ENCODE measurements around the gene NID2.

Gene NID2

GRCh38 chr14:52068615-52069306, at the start of gene NID2:
Gene NID2 (minus strand): TSS chr14:52069059. CDS start chr14:52068994, 65 bp downstream.
- peak; percentile 54 for DNase-seq

GRCh38 chr14:52117111-52117832, 48.4 kb upstream of the NID2 start:
- DNase-seq, result no peak

- no peak for DNase-seq
Measured at GRCh38 chr14:52115286-52115685, 46.4 kb upstream of the NID2 start.

GRCh38 chr14:52112336-52113018, 43.6 kb upstream of the NID2 start:
- DNase-seq, result no peak

- DNase-seq, result no peak
Measured at GRCh38 chr14:52111583-52111982, 42.7 kb upstream of the NID2 start.

- no peak for DNase-seq
Measured at GRCh38 chr14:52110441-52111086, 41.7 kb upstream of the NID2 start.

GRCh38 chr14:52108823-52109222, 40.0 kb upstream of the NID2 start:
- DNase-seq, result no peak

GRCh38 chr14:52106840-52107239, 38.0 kb upstream of the NID2 start:
- DNase-seq, result no peak

GRCh38 chr14:52103416-52103815, 34.6 kb upstream of the NID2 start:
- DNase-seq, result no peak

- DNase-seq, result no peak
Measured at GRCh38 chr14:52095794-52096193, 26.9 kb upstream of the NID2 start.

- no peak for DNase-seq
Measured at GRCh38 chr14:52095336-52095735, 26.5 kb upstream of the NID2 start.

GRCh38 chr14:52094546-52095271, 25.9 kb upstream of the NID2 start:
- no peak for DNase-seq

GRCh38 chr14:52091928-52092327, 23.1 kb upstream of the NID2 start:
- no peak for DNase-seq

GRCh38 chr14:52090936-52091335, 22.1 kb upstream of the NID2 start:
- DNase-seq, result no peak

- DNase-seq, result no peak
Measured at GRCh38 chr14:52089218-52089617, 20.4 kb upstream of the NID2 start.

GRCh38 chr14:52086711-52087110, 17.9 kb upstream of the NID2 start:
- no peak for DNase-seq

- no peak for DNase-seq
Measured at GRCh38 chr14:52082903-52083302, 14.0 kb upstream of the NID2 start.

- DNase-seq, result no peak
Measured at GRCh38 chr14:52081964-52082363, 13.1 kb upstream of the NID2 start.

GRCh38 chr14:52080808-52081755, 12.2 kb upstream of the NID2 start:
- DNase-seq, result no peak

- DNase-seq, result no peak
Measured at GRCh38 chr14:52080158-52080800, 11.4 kb upstream of the NID2 start.

Data from activated CD4-positive, alpha-beta T cell treated with anti-CD3 and anti-CD28 coated beads, Interleukin-2, Interleukin-6, amounts not matched to agents 100 ng/mL and 50 ng/mL, durations not matched to agents 16 hours and 8 hours (primary cell).